GM12892 (cell line): ENCODE data around the gene NTMT2.
"Not testable (repeated sequence)": the region's sequence is repeated elsewhere in the genome, so short reads cannot be mapped to it uniquely, and the experiment has no call there.

Experiments
- DNase-seq: peaks from one replicate; pipeline ENCODE4 v3.0.0; 2011; ENCODE audit not compliant: insufficient read length
- FAIRE-seq: peaks from 2 replicates; lab custom pipeline; 2011; peaks lifted over from hg19 to GRCh38; lab: Jason Lieb, UNC
- POLR2A ChIP-seq: IDR thresholded peaks from 2 replicates; pipeline ENCODE4 v1.6.1; 2011; ENCODE audit warnings: low read depth, low read length, control low read depth
- POLR2AphosphoS5 ChIP-seq: IDR thresholded peaks from 2 replicates; pipeline ENCODE4 v1.6.1; 2011; ENCODE audit warnings: low read depth, low read length, control low read depth
- TAF1 ChIP-seq: IDR thresholded peaks from 2 replicates; pipeline ENCODE4 v1.6.1; 2011; ENCODE audit warnings: low read depth, mild to moderate bottlenecking, control low read depth, low read length, borderline replicate concordance

The NTMT2 gene

DNA sequence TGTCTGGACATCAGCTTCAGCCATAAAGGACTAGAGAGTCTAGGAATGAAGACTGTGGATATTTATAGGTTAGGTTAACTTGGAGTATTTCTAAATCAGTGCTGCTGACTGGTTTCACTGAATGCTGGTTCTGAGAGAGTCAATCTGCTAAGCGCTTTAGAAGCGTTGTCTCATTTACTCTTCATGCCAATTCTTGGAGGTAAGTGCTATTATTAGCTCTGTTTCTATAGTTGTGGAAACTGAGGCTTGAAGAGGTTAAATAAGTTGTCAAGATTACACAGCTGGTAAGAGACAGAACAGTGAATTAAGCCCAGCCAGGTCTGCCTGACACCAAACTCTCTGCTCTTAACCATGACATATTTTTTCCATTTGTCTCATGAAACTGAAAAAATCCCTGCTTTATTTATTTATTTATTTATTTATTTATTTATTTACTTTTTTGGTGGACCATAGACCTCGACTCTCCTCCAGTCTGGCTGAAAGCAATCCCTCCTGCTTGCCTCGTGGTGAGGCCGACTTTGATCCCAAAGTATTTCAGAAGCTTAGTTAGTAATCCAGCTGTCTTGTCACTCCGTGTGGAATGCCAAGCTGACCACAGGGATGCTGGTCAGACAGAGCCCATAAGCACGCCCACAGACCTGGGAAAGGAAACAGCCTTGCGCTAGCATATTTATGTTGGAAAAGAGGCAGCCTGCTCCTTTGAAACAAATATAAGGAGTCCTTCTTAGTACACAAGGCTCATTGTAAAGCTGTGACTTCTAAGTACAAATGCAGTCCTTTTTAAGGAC lies 16.9 kb downstream of the NTMT2 start:
- TF ChIP-seq POLR2AphosphoS5 (no peak), POLR2A (no peak), TAF1 (no peak)
- DNase-seq (no peak), FAIRE-seq (no peak)

DNA sequence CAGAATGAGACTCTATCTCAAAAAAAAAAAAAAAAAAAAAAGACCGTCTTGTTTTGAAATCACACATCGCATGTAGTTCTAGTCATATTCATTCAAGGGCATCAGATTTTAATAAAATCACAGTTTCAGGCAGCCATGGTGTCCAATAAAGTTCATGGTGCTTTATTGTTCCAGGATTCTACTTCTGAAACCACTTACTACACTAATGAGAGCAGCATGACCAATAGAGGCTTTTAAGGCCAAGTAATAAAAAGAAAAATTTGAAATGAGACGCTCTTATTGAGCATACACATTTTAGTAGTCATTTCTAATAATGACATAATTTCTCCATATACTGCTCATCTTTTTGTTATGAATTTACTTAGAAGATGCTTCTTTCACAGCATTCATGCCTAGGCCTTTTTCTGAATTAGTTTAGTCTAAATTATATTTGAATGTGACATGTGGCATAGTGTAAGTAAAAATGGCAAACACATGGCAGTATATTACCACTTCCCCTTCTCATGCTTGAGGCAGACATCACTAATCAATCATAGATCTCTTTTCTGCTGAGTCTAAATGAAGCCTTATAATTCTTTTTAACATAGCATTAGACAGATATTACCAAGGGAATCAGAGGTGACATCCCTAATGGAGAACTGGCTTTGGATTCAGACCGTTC lies 18.5 kb downstream of the NTMT2 start:
- FAIRE-seq (no peak), DNase-seq (no peak)
- TF ChIP-seq POLR2A (no peak), TAF1 (no peak), POLR2AphosphoS5 (no peak)

DNA sequence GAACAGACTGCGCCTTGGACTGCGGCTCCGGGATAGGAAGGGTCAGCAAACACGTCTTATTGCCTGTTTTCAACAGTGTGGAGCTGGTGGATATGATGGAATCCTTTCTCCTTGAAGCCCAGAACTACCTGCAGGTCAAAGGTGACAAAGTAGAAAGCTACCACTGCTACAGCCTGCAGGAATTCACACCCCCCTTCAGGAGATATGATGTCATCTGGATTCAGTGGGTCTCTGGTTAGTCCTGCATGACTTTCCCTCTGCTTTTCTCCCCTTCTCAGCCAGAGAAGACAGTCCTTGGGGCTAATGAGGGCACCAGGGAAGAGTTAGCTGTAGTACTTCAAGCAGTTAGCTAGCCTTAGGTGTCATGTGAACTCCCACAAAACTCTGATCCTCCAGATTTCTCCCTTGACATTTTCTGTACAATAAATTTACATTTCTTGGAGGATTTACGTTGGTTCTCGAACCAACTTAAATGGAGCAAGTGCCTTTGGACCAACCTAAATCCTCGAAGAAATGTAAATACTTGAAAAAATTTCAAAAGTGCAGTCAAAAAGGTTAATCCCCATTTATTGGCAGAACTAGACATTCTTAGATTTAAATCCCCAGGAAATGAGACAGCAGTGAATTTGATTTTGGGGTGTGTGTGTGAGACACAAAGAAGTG lies 20.9 kb downstream of the NTMT2 start:
- TF ChIP-seq POLR2A = no peak
- TF ChIP-seq TAF1 = no peak
- TF ChIP-seq POLR2AphosphoS5 = no peak
- FAIRE-seq (no peak), DNase-seq (no peak)

DNA sequence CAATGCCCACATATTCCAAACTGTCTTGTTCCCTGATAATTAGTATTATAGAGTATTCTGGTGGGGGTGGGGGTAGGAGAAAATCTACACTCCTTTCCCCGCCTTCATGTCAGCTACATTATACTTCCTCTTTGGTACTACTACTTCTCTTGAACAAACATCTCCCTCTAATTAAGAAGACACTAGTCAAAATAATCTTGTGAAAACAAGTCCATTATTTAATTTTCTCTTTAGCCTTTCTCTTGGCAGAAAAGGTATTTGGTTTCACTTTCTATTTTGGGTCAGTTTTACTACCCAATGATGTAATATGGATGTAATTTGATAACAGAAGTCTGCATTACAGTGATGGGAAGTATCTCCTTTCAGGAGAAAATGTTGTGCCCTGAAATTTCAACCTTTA lies 22.5 kb downstream of the NTMT2 start:
- TF ChIP-seq POLR2AphosphoS5 (no peak), POLR2A (no peak), TAF1 (no peak)
- no peak for DNase-seq
- FAIRE-seq = no peak

DNA sequence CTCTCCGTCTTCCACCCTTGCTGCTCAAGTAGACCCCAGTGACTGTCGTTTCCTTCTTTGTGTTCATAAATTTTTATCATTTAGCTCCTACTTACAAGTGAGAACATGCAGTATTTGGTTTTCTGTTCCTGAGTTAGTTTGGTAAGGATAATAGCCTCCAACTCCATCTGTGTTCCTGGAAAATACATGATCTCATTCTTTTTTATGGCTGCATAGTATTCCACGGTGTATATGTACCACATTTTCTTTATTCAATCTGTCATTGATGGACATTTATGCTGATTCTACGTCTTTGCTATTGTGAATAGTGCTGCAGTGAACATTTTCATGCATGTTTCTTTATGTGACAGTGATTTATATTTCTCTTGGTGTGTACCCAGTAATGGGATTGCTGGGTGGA lies 24.8 kb downstream of the NTMT2 start:
- not testable (repeated sequence) for DNase-seq, FAIRE-seq

DNA sequence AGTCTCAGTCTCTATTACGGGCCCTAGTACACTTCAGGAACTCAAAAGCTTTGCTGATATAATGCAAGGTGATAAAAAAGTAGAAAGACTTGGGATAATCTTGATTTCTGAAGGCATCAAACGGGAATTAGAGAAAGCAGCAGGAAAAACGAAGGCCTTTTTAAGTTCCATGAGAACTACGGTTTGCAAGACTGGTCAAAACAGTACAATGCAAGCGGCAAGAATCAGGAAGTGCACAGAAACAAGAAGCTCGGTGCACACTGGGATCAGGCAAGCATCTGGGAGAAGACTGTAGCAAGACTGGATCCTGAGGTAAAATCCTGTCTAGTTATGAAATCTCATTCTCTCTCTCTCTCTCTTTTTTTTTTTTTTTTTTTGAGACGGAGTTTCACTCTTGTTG lies 28.6 kb downstream of the NTMT2 start:
- no peak for FAIRE-seq
- DNase-seq = no peak
- TF ChIP-seq POLR2AphosphoS5 (no peak), POLR2A (no peak), TAF1 (no peak)

DNA sequence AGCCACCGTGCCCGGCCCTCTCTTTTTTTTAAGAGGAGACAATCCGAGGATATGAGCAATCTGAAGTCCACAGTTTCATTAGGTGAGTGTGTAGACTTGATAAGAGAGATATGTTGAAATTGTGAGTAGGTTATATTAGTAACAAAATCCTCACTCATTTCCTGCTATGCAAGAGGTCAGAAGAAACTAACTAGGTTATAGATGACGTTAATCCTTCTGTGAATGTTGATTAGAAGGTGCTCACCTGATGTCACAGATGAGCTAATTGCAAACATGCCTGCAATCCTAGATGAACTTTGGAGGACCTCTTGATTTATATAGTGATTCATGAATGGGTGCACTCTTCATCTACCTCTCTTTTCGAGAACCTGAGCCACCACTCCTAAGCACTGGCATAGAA lies 29.3 kb downstream of the NTMT2 start:
- TF ChIP-seq TAF1 = no peak
- TF ChIP-seq POLR2AphosphoS5 = no peak
- no peak for TF ChIP-seq POLR2A
- FAIRE-seq (no peak), DNase-seq (no peak)

DNA sequence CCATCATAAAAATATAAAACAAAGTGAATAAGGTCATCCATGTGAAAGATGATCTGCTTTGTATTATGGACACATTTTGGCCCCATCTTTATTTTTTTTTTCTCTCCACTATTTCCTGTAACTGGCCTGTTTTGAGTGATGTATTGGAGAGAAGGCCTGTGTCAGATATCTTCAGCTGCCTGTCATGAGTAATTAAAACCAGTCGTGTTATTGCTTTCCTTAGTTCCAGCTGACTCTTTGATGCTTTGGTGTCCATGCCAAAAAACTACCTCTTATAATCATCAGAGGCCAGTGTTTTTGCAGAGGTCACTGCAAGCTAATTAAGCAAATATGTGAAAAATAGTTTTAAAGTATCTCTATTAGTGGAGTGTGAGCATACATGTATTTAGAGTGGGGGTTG lies 29.7 kb downstream of the NTMT2 start:
- TF ChIP-seq POLR2AphosphoS5 (no peak), POLR2A (no peak), TAF1 (no peak)
- DNase-seq (no peak), FAIRE-seq (no peak)

DNA sequence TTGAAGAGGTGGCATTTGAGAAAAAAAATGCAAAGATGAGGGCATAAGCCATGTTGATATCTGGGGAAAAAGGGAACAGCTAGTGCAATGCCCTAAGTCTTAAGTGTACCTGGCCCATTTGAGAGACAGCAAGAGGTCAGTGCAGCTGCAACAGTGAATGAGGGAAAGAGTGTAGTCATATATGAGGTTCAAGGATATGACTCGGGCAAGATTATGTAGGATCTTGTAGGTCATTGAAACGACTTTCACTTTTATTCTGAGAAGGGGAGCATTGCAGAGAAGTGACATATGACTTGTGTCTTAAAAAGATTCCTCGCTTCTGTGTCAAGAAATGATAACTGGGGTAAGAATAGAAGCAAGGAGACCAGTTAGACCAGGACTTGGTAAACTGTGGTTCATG lies 31.0 kb downstream of the NTMT2 start:
- TF ChIP-seq POLR2A = no peak
- TF ChIP-seq TAF1 = no peak
- TF ChIP-seq POLR2AphosphoS5 = no peak
- DNase-seq (no peak), FAIRE-seq (no peak)

DNA sequence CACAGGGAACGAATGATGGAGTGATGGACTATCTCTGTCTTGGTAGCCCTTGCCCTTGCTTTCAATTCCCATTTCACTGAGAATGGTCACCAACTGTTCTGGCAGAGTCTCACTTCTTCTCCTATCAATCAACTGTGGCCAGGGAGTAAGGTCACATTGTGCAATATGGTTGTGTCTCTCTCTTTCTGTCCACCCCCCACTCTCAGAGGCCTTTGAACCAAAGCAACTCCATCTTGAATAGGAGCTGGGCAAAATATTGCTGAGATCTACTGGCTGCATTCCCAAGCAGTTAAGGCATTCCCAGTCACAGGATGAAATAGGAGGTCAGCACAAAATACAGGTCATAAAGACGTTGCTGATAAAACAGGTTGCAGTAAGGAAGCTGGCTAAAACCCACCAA lies 36.7 kb downstream of the NTMT2 start:
- DNase-seq (no peak), FAIRE-seq (no peak)
- TF ChIP-seq POLR2A (no peak), TAF1 (no peak), POLR2AphosphoS5 (no peak)

DNA sequence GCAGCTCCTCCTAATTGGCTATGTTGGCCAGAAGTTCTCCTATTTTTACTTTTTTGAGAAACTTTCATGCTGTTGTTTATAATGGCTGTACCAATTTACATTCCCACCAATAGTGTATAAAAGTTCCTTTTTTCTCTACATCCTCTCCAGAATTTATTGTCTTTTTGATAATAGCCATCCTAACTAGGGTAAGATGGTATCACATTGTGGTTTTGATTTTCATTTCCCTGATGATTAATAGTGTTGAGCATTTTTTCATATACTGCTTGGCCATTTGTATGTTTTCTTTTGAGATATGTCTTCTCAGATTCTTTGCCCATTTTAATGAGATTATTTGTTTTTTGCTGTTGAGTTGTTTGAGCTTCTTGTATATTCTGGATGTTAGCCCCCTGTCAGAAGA lies 46.8 kb downstream of the NTMT2 start:
- TF ChIP-seq POLR2A (no peak), TAF1 (no peak), POLR2AphosphoS5 (no peak)
- DNase-seq (no peak), FAIRE-seq (no peak)
